Non-pigmented ciliary epithelial cell (primary cell): Measurements from ENCODE around the gene POLD4.
A peak's percentile ranks its signal among the peaks of the same experiment; 100 is the strongest.

ENCODE experiments used
- DNase-seq: peaks from one replicate; pipeline ENCODE4 v3.0.0-alpha.2; 2010; ENCODE audit warnings: low read depth

Gene POLD4

DNA sequence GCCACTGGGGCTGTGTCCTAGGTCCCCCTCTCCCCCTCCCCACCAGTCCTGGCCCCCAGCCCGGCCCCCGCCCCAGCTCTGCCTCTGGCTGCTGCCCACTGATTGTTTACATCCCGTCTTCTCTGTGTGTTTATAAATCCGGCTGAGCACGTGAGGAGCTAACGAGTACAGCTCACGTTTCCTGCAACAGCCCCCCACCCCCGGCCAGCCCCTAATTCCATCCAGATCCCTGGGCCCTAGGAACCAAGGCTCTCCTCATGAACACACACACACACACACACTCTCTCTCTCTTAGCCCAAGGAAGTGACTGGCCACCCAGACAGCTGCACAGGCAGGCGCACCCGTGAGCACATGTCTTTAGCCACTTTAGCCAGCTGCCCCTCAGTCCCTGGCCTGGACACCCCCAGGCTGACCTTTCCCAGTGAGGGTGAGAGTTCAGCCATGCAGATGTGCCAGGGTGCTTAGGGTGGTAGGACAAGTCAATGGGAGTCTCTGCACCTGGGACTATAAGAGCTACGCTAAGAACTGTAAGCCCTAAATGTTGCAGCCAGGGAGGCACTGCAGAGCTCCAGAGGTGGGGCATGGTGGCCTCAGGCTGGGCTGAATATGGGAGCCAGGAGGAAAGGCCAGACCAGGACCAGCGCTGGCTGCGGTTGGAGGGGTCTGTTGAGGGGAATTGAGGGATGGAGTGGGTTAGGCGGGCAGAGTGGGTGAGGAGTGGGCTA, 17.2 kb upstream of the POLD4 start:
- DNase-seq = no peak

- no peak for DNase-seq
Measured at GRCh38 chr11:67369801-67370284, 16.5 kb upstream of the POLD4 start.

GRCh38 chr11:67369275-67369674, 15.9 kb upstream of the POLD4 start:
- DNase-seq = no peak

DNA sequence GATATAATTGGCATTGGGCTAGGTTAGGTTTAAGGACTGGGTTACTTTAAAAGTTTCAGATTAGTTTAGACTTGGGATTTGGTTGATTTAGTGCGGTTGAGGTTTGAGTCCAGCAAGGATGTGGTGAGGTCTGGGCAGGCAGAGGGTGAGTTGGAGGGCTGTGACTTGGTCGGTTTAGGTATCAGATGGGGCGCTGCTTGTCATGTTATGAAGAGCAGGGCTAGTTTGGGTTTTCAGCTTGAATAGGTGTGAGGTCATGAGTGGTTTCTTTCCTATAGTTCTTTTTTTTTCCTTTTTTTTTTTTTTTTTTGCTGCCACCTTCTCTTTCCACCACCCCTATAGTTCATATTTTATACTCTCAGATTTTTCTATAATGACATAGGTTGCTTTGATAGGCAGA, 15.3 kb upstream of the POLD4 start:
- no peak for DNase-seq

DNA sequence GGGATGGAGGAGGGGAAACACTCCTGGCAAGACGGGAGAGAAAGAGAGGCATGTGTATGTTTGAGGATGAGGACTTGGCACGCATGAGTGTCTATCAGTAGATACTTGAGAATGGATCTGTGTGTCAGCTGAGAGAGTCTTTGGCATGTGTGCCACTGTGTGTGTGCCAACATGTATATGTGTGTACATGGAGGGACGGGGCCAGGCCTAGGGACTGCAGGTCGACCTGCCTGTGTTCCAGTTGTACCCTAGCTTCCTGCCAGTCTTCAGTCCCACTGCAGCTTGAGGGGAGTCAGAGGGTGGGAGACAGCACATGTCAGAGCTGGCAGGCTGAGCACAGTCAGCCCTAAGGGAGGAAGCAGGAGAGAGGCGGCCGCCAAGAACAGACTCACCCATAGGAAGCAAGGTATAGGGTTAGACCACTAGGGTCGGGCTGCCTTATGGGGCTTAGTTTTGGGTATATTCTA, 14.4 kb upstream of the POLD4 start:
- no peak for DNase-seq

- DNase-seq = no peak
Measured at GRCh38 chr11:67366961-67367760, 13.8 kb upstream of the POLD4 start.

DNA sequence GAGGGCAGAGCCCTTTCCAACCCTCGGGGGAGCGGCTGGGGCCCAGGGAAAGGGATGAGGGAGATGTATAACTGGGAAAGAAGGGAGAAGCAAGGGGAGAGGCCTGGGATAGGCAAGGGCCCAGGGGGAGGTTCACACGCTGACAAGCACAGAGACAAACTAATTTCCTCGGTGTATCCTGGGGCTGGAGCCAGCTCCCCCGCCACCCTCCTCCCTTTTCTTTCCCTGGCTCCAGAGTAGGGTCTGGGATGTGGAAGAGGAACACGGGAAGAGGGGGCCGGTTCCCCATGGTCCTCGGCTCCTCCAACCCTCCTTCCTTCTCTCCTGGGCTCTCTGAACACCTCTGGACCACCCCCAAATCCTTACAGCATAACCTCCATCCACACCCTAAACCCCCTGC, 13.2 kb upstream of the POLD4 start:
- DNase-seq = no peak

GRCh38 chr11:67365736-67366444, 12.5 kb upstream of the POLD4 start:
- DNase-seq = no peak

DNA sequence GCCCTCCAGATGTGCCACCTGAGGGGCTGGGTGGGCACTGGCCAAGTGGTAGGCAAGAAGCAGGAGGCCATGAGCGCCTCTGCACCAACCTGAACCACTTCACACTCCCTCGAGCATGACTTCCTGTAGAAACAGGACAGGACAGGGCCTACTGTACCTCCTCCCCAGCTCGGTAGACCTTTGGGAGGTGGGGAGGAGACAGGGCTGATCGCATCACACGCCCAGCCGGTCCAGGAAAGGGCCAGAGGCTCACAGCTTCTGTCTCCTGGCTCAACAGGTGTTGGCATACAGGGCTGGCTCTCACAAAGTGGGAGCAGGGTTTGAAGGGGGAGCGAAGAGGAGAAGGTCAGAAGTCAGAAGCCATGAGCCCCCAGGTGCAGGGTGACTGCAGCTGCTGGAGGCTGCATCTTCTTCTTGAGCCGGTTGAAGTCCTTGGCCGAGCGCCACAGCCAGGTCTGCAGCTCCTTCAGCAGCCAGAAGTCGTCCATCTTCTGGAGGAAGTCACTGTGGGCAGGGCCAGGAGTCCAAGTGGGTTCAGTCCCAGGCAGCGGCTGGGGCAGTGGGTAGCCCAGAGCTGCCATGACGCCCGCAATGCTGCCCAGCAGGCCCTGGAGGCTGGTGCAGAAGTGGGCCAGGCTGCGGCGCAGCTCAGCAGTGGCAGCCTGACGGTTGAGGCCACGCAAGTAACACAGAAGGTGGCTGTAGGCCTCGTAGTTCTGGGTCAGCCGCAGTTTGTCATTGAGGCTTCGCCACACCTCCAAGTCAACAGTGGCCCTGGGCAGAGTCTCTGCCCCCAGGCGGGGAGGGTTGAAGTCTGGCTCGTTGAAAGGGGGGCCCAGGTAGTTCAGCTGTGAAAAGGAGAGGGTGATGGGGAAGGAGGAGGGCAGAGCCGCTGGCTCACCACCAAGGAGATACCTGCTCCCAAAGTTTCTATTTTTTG, 11.7 kb upstream of the POLD4 start:
- DNase-seq = no peak

- DNase-seq = no peak
Measured at GRCh38 chr11:67364169-67364568, 10.8 kb upstream of the POLD4 start.

- DNase-seq = no peak
Measured at GRCh38 chr11:67357831-67358670, 4.7 kb upstream of the POLD4 start.

DNA sequence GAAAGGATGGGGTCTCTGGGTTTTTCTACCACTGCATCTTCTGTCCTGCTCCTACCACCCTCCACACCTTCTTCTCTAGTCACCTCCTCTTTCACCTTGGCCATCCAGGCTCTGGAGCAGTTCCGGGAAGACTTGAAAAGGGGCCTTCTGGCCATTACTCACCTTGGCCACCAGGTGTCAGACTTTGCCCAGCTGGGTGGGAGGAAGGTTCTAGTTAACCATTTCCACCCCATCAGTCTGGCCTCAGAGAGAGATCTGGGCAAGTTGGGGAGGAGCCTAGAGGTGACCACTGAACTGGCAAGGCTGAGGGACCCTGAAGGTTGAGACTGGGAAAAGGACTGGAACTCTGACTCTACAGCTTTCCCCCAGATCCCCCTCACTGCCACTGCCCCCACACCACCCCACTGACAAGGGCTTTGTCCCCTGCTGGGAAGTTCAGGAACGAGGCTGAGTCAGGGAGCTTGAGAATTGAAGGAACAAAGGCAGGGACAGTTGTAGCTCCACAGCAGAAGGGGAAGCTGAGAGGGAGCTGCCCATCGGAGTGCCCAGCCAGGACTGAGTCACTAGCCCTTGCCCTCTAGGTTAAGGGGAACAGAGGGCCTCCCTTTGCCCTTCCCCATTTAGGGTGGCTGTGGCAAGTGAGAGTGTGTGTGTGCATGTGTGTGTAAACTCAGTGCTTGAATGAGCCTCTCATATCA, 3.7 kb upstream of the POLD4 start:
- no peak for DNase-seq

DNA sequence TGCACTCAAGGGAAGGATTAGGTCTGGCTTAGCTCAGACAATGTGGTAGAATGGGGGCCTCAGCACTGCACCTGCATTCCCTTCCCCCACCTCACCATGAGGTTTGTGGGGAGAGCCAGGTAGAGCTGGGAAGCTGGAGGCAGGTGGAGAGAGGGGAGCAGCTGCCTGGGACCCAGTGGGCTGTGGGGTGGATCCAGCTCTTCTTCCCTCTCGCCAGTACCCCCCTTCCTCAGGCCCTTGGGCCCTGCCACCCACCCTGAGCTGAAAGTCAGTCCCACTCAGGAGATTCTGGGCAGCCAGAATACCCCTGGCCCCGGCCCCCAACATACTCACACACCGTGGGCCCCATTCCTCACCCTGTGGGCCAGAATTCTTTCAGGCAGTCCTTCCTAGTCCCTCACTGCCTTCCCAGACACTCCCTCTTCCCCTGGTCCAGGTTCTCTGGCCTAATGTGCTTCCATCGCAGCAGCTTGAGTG, 3.1 kb upstream of the POLD4 start:
- no peak for DNase-seq

DNA sequence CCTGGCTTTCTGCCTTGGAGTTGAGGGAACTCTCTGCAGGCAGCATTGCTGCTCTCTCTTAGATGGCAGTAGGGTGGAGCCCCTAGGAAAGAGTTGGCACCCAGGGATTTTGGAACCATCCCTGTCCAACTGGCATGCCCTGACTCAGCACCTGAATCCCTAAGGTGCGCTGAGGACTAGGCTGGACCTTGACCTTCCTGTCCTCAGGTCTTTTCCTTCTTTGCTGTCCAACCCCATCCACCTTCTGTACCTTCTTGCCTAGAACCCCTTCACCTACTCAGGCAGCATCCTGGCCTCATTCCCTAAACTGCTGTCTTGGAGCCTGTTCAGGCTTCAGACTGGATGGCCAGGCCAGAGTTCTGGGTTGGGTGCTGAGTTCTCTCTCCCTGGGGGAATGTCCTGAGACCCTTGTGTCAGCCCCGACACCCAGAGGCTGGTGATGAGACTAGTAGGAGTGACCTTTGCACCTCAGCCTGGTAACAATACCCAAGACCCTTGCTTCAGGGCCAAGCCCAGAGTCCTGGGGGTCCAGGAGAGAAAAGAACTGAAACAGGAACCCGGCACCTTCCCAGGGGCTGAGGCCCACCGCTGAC, 2.5 kb upstream of the POLD4 start:
- DNase-seq = no peak

DNA sequence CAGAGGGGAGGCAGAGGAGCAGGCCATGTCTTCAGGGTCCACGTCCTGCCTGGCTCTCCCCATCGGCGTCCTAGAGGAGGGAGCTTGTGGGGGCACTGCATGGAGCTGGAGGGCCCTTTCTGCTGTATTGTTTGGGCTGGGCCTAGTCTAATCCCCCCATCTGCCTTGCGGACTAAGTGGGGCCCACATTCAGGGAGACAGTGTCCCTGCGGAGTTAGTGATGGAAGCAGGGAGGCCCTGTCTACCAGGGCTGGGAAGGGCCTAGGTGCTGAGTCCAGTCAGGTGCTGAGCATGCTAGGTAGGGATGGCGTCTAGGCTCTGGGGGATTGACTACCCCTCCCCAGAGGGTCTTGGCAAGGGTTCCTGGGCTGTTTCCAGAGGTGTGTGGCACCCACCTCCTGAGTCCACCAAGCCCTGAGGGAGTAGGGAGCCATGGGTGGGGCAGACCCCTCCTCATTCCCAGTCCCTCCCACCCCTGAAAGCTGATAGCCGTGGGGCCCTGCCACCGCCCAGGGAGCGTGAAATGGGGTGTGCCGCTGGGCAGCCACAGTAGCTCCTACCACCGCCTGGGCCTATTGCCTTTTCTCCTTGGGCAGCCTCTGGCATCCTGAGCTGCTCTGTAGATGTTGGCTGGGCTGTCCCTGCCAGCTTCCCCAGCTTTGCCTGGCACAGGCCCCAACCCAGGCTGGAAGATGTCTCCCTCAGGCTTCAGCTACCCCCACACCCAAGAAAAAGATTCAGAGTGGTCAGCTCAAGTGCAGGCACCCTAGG, 1.9 kb upstream of the POLD4 start:
- DNase-seq = no peak

DNA sequence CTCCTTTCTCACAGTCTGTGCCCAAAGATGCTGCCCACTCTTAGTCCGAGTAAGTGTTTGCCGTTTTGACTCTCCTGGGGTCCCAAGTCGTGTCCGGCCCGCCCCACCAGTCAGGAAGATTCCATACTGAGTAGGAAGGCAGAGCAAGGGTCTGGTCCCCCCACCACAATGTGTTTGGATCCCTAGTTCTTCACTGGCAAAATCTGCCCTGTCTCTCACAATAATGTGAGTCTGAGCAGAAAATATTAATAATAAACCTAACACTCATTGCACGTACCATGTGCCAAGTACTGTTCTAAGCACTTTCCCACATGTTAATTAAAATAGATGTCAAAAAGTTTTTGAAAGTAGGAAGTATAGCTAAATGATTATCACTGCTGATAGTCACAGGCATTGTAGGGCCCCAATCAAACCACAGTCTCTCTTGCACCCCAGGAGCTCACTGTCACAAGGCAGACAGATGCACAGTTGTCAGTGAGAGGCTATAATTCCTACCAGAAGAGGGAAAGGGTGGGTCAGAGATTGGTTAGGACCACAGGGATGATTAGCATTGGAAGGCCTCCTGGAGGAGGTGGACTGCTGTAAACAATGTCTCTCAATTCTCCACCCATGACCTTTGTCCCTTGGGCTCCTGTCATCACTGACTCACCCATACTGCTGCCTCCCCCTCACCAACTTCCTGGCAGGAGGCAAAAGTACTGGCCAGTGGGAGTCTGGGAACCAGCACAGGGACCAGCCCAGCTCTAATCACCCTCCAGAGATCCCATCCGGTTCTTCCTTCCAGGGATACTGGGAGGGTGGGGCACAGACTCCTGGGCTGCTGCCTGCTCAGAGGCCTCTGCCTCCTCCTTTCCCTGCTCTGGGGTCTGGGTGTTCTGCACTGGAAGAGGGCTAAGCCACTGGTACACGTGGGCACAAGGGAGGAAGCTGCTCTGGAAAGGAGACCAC, 1.0 kb upstream of the POLD4 start:
- DNase-seq = peak; percentile 88

- no peak for DNase-seq
Measured at GRCh38 chr11:67352546-67353316, 615 bp downstream of the POLD4 start.
